T47D (cell line): ENCODE data around the gene CASZ1.

Experiments
- DNase-seq, 2 experiments: peaks; one replicate each; pipeline versions ENCODE4 v3.0.0 to v3.0.0-alpha.2; 2011 to 2012; ENCODE audit warnings: low read depth in 1 of 2, low spot score in 1 of 2
- JUND ChIP-seq: IDR thresholded peaks from 2 replicates; pipeline ENCODE4 v1.6.1; 2012; ENCODE audit warnings: low read depth
- in situ Hi-C: cut with HindIII; loops from 2 replicates; pipeline ENCODE4 v1.10.0; 2016; ENCODE audit warnings: low sequenced_read_pairs, low pct_unique_long_range_greater_than_20kb

Gene CASZ1

GRCh38 chr1:10830961-10831668 is 34.7 kb upstream of the CASZ1 start:
- in situ Hi-C loops = no loop called here
- no peak for DNase-seq
- no peak for TF ChIP-seq JUND

- in situ Hi-C loops = no loop called here
- no peak for TF ChIP-seq JUND
These were observed 33.6 kb upstream of the CASZ1 start for GRCh38 chr1:10829965-10830515.

GRCh38 chr1:10829067-10829818 is 32.8 kb upstream of the CASZ1 start:
- DNase-seq = no peak
- in situ Hi-C loops = no loop called here
- no peak for TF ChIP-seq JUND

More at GRCh38 chr1:10829965-10830515, 33.6 kb upstream of the CASZ1 start:
- no peak for DNase-seq

- no peak for DNase-seq
- no peak for TF ChIP-seq JUND
- in situ Hi-C loops = no loop called here
These were observed 31.2 kb upstream of the CASZ1 start for GRCh38 chr1:10827377-10828333.

- no peak for TF ChIP-seq JUND
- DNase-seq = no peak
- in situ Hi-C loops = no loop called here
These were observed 29.1 kb upstream of the CASZ1 start for GRCh38 chr1:10825592-10825991.

GRCh38 chr1:10824821-10825540 is 28.5 kb upstream of the CASZ1 start:
- in situ Hi-C loops = no loop called here
- no peak for DNase-seq

GRCh38 chr1:10823000-10823401 is 26.6 kb upstream of the CASZ1 start:
- TF ChIP-seq JUND = no peak
- no peak for DNase-seq
- in situ Hi-C loops = no loop called here

More at GRCh38 chr1:10824821-10825540, 28.5 kb upstream of the CASZ1 start:
- no peak for TF ChIP-seq JUND

GRCh38 chr1:10821388-10821787 is 24.9 kb upstream of the CASZ1 start:
- no peak for TF ChIP-seq JUND

GRCh38 chr1:10820422-10820821 is 24.0 kb upstream of the CASZ1 start:
- no peak for DNase-seq
- TF ChIP-seq JUND = no peak
- in situ Hi-C loops = no loop called here

More at GRCh38 chr1:10821388-10821787, 24.9 kb upstream of the CASZ1 start:
- no peak for DNase-seq
- in situ Hi-C loops = no loop called here

GRCh38 chr1:10819198-10819901 is 22.9 kb upstream of the CASZ1 start:
- no peak for DNase-seq
- in situ Hi-C loops = no loop called here
- TF ChIP-seq JUND = no peak

- in situ Hi-C loops = no loop called here
- TF ChIP-seq JUND = no peak
- no peak for DNase-seq
These were observed 22.1 kb upstream of the CASZ1 start for GRCh38 chr1:10818262-10819197.
